ENCODE results near the gene CFAP300.

CFAP300 gene

DNA sequence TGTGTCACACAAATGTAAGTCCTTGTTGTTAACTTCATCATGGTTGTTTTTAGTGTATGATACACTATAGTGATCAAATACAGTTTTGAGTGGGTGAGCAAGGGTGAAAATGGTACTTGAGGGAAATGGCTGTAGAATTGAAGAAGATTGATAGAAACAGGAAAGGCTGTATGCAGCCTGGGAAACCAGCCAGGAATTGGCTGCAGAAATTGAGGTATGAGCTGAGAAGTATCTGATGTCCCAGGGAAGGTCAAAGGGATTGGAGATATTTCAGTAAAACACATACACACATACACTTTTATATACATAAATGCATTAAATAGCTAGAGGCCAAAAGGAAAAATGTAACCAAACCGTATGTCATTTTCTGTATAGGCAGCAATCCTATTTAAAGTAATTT lies 49.9 kb downstream of the CFAP300 start:
- Histone ChIP-seq H2AFZ (ENCODE audit: low read depth, low read length) (no peak overlapping the region), H4K20me1 (ENCODE audit: insufficient read depth, low read length) (no peaks in the 10 kb centered on the region), H3K79me2 (ENCODE audit: low read length) (no peaks in the 10 kb centered on the region), H3K36me3 (replicated peaks; ENCODE audit: low read depth, low read length) (no peaks in the 10 kb centered on the region), H3K27ac (ENCODE audit: low read length) (no peak overlapping the region), H3K9me3 (ENCODE audit: insufficient read depth, low read length) (no peaks in the 10 kb centered on the region), H3K4me3 (ENCODE audit: low read length) (no peak overlapping the region), H3K4me1 (ENCODE audit: low read length) (no peaks in the 10 kb centered on the region), H3K4me2 (ENCODE audit: low read length) (no peak overlapping the region), H3K27me3 (ENCODE audit: low read depth, low read length) (no peaks in the 10 kb centered on the region), H3K9ac (ENCODE audit: low read length) (no peak overlapping the region)
- TF ChIP-seq, protein P1, sequence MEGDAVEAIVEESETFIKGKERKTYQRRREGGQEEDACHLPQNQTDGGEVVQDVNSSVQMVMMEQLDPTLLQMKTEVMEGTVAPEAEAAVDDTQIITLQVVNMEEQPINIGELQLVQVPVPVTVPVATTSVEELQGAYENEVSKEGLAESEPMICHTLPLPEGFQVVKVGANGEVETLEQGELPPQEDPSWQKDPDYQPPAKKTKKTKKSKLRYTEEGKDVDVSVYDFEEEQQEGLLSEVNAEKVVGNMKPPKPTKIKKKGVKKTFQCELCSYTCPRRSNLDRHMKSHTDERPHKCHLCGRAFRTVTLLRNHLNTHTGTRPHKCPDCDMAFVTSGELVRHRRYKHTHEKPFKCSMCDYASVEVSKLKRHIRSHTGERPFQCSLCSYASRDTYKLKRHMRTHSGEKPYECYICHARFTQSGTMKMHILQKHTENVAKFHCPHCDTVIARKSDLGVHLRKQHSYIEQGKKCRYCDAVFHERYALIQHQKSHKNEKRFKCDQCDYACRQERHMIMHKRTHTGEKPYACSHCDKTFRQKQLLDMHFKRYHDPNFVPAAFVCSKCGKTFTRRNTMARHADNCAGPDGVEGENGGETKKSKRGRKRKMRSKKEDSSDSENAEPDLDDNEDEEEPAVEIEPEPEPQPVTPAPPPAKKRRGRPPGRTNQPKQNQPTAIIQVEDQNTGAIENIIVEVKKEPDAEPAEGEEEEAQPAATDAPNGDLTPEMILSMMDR (IDR thresholded peaks at IDR 0.05; ENCODE audit: low read depth, low read length) = no peak
- no peak for TF ChIP-seq EZH2phosphoT487 (IDR thresholded peaks at IDR 0.05; ENCODE audit: low read depth)

DNA sequence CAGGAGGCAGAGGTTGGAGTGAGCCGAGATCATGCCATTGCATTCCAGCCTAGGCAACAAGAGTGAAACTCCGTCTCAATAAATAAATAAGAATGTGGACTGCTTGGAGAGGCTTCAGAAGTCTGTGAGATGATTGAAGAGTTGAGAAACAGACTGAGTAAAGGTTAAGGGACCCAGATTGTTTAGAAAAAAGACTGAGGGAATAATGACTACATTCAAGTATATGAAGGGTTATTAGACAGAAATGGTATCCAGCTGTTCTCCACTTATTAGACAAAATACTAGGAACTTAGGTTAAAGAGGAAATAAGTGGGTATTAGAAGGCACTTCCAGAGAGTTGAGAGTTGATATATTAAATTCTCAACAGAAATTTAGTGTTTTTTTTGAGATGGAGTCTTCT lies 52.5 kb downstream of the CFAP300 start:
- Histone ChIP-seq H3K4me3 (ENCODE audit: low read length) (no peak overlapping the region), H3K36me3 (replicated peaks; ENCODE audit: low read depth, low read length) (no peaks in the 10 kb centered on the region), H3K9me3 (ENCODE audit: insufficient read depth, low read length) (no peaks in the 10 kb centered on the region), H3K27ac (ENCODE audit: low read length) (no peak overlapping the region), H3K4me1 (ENCODE audit: low read length) (no peaks in the 10 kb centered on the region), H3K9ac (ENCODE audit: low read length) (no peak overlapping the region), H2AFZ (ENCODE audit: low read depth, low read length) (no peak overlapping the region), H4K20me1 (ENCODE audit: insufficient read depth, low read length) (no peaks in the 10 kb centered on the region), H3K27me3 (ENCODE audit: low read depth, low read length) (no peaks in the 10 kb centered on the region), H3K79me2 (ENCODE audit: low read length) (no peaks in the 10 kb centered on the region), H3K4me2 (ENCODE audit: low read length) (no peak overlapping the region)
- TF ChIP-seq EZH2phosphoT487 (IDR thresholded peaks at IDR 0.05; ENCODE audit: low read depth) = no peak
- TF ChIP-seq, protein P1 (IDR thresholded peaks at IDR 0.05; ENCODE audit: low read depth, low read length) = no peak

DNA sequence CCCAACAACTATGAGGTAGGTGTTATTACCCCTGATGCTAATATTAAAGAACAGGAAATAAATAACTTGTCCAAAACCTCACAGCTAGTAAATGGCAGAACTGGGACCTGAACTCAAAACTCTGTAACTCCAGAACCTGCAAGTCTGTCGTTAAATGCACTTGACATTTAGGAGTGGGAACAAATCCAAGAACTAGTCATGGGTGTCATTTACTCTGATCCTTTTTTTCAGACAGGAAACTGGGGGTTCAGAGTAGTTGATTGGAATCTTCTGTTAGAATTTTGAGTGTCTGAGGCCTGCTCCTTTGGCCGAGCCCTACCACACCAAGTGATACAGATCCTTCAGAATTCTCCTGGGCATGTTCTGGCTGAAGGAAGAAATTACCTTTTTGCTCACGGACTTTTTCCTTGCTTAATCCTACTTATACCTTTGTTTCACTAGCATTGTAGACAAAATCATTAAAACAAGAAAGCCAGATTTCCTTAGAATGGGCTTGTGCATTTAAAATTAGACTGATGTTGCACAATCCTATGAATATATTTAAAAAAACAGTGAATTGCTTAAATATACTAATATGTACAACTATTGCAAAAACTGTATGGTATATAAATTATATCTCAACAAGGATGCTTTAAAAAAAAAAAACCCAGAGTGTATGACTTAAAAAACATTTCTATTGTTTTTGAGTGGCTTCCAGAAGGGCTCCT lies 61.6 kb downstream of the CFAP300 start:
- Histone ChIP-seq H3K4me1 (ENCODE audit: low read length) (no peaks in the 10 kb centered on the region), H3K9ac (ENCODE audit: low read length) (no peak overlapping the region), H3K4me3 (ENCODE audit: low read length) (no peak overlapping the region), H4K20me1 (ENCODE audit: insufficient read depth, low read length) (no peaks in the 10 kb centered on the region), H3K27ac (ENCODE audit: low read length) (no peak overlapping the region), H3K79me2 (ENCODE audit: low read length) (no peaks in the 10 kb centered on the region), H2AFZ (ENCODE audit: low read depth, low read length) (no peak overlapping the region), H3K4me2 (ENCODE audit: low read length) (no peak overlapping the region), H3K36me3 (replicated peaks; ENCODE audit: low read depth, low read length) (no peaks in the 10 kb centered on the region), H3K9me3 (ENCODE audit: insufficient read depth, low read length) (no peaks in the 10 kb centered on the region), H3K27me3 (ENCODE audit: low read depth, low read length) (no peaks in the 10 kb centered on the region)
- no peak for TF ChIP-seq EZH2phosphoT487 (IDR thresholded peaks at IDR 0.05; ENCODE audit: low read depth)
- TF ChIP-seq, protein P1 (IDR thresholded peaks at IDR 0.05; ENCODE audit: low read depth, low read length) = no peak

DNA sequence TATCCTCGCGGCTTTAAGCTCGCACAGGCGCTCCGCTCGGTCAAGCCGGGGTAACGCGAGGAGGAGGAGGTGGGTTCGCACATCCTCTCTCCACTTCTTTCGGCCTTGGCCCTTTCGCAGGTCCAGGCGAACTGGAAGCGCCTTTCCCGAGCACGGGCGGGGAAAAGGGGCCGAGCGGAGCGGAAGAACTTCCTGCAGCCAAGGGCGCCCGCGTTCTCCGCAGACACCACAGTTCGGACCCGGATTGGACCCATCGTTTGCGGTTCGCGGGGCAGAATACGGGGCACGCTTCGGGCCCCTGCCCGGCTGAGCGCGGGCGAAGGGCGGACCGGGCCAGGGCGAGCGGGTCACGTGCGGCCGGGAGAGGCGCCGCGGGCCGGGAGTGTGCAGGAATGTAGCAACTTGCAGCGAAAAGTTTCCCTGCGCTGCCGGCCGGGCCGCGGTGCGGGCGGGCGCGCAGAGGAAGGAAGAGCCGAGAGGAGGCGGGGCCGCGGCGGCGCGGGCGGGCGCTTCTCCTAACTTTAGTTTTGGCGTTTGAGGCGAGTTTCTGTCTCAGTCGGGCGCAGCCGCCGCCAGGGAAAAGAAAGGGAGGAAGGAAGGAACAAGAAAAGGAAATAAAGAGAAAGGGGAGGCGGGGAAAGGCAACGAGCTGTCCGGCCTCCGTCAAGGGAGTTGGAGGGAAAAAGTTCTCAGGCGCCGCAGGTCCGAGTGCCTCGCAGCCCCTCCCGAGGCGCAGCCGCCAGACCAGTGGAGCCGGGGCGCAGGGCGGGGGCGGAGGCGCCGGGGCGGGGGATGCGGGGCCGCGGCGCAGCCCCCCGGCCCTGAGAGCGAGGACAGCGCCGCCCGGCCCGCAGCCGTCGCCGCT lies 62.9 kb downstream of the CFAP300 start, which contains the start of gene YAP1:
Gene YAP1 (plus strand): TSS at position 552 of the 865 bp plus-strand sequence. CDS start 402 bp downstream, outside the sequence.
- H3K9me3 ChIP-seq (ENCODE audit: insufficient read depth, low read length) = no peaks in the 10 kb centered on the region
- H4K20me1 ChIP-seq (ENCODE audit: insufficient read depth, low read length) = no peaks in the 10 kb centered on the region
- no peaks in the 10 kb centered on the region for H3K4me1 ChIP-seq (ENCODE audit: low read length)
- H3K36me3 ChIP-seq (replicated peaks; ENCODE audit: low read depth, low read length) = no peaks in the 10 kb centered on the region
- peak within 1 kb of the TSS; percentile 83 for H2AFZ ChIP-seq (ENCODE audit: low read depth, low read length)
- H3K79me2 ChIP-seq (ENCODE audit: low read length) = no peaks in the 10 kb centered on the region
- peak within 1 kb of the TSS; percentile 61 for H3K9ac ChIP-seq (ENCODE audit: low read length)
- no peak within 1 kb of the TSS for H3K27ac ChIP-seq (ENCODE audit: low read length)
- H3K4me3 ChIP-seq (ENCODE audit: low read length) = peak within 1 kb of the TSS; percentile 79
- H3K4me2 ChIP-seq (ENCODE audit: low read length) = peak within 1 kb of the TSS; percentile 78
- TF ChIP-seq, protein P1 (IDR thresholded peaks at IDR 0.05; ENCODE audit: low read depth, low read length) = no peak
- TF ChIP-seq EZH2phosphoT487 (IDR thresholded peaks at IDR 0.05; ENCODE audit: low read depth) = no peak
- H3K27me3 ChIP-seq (ENCODE audit: low read depth, low read length) = no peaks in the 10 kb centered on the region
